Stomach smooth muscle (tissue), 2 donors: ENCODE data around the gene ALPK3.

Experiments
- H3K27ac ChIP-seq: one replicate; pipeline ENCODE4 v1.7.0; 2013; ENCODE audit warnings: mild to moderate bottlenecking, low read length, inconsistent platforms
- H3K27me3 ChIP-seq, 2 donors: one replicate each; pipeline ENCODE4 v1.7.0; 2013; ENCODE audit warnings: low read length in 2 of 2; ENCODE audit not compliant: insufficient read depth in 2 of 2, control insufficient read depth in 1 of 2
- H3K36me3 ChIP-seq, 2 donors: one replicate each; pipeline ENCODE4 v1.7.0; 2013; ENCODE audit warnings: low read length in 2 of 2; ENCODE audit not compliant: control insufficient read depth in 2 of 2, insufficient read depth in 2 of 2
- H3K4me1 ChIP-seq: one replicate; pipeline ENCODE4 v1.7.0; 2013; ENCODE audit warnings: low read length; ENCODE audit not compliant: control insufficient read depth, insufficient read depth
- H3K4me3 ChIP-seq, 2 donors: one replicate each; pipeline ENCODE4 v1.7.0; 2013; ENCODE audit warnings: low read length in 2 of 2
- H3K9ac ChIP-seq, 2 donors: one replicate each; pipeline ENCODE4 v1.7.0; 2013; ENCODE audit warnings: low read length in 2 of 2, mild to moderate bottlenecking in 1 of 2
- H3K9me3 ChIP-seq, 2 donors: one replicate each; pipeline ENCODE4 v1.7.0; 2013; ENCODE audit warnings: low read length in 2 of 2; ENCODE audit not compliant: control insufficient read depth in 2 of 2
- donor health status: healthy.
- donor health status: Pancreatic carcinoma.

ALPK3 gene

DNA sequence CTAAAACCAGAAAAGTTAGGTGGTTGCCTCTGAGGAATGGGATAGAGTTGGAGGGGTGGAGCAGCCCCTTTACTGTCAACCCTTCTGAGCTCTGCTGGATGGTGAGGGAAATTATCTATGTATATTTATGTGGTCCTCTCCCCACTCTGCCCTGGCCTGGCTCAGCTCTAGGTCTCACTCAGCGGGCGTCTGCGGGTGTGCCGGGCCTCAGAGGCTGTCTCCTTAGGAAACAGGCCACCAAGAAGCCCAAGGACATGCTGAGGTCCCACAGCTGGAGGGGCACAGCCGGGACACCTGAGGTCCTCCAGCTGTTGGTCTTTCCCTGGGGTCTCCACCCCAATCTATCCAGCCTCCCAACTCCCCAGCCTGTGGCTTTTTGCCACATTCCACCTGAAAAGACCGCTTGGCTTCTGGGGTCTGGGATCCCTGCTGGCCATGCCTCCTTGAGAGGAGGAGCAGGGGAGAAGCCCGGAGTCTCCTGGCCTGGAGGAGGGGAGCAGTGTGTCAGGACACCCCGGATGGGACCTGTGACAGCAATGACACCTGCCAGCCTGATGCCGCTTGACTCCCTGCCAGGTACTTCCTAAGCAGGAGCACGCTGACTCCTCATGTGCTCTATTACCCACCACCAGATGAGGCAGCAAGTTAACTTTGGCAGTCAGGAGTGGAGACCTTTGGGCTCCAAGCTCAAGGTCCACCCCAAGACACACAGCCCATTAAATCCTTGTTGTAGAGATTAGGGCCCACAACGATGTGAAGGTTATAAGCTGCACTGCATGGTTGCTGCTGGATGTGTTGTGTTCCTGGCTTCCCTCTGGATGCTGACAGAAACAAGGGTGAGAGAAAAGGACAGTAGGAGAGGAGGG is 67.0 kb downstream of the ALPK3 start, which contains the start of gene SLC28A1:
TSS of gene SLC28A1 (plus strand) at position 747 of the 866 bp plus-strand sequence. CDS start 3,099 bp downstream, outside the sequence.
- no peak within 1 kb of the TSS for H3K27ac ChIP-seq
- H3K9ac ChIP-seq, result no peak within 1 kb of the TSS
- peaks cover 0 to 6% of the 10 kb centered on the region in 2 donors for H3K27me3 ChIP-seq

DNA sequence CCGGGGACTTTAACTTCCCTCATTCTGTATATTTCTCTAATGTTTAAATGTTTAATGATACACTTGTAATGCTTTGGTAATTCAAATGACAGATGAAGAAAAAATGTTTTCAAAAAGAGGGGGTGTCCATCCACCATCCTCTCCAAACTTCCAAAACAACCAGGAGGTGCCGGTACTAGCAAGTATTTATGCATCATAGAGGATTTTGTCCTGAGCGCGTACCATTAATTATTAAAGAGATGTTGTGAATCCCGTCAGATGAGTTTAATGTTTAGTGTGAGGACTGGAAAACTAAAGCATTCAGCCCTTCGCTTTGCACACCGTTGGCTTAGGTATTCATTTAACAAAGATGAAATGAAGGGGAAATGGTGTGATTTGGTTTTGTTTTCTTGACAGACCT is 68.6 kb downstream of the ALPK3 start:
- no peaks in the 10 kb centered on the region for H3K9me3 ChIP-seq
- no peaks in the 10 kb centered on the region for H3K36me3 ChIP-seq
- H3K4me3 ChIP-seq, result no peak overlapping the region

More for the DNA sequence above, 67.0 kb downstream of the ALPK3 start, which contains the start of gene SLC28A1:
- no peaks in the 10 kb centered on the region for H3K36me3 ChIP-seq
- H3K4me3 ChIP-seq, result no peak within 1 kb of the TSS
- no peaks in the 10 kb centered on the region for H3K9me3 ChIP-seq
- no peaks in the 10 kb centered on the region for H3K4me1 ChIP-seq

GRCh38 chr15:84886211-84886983 is 69.2 kb downstream of the ALPK3 start:
- no peaks in the 10 kb centered on the region for H3K36me3 ChIP-seq
- no peak overlapping the region for H3K27ac ChIP-seq
- no peak overlapping the region for H3K9ac ChIP-seq
- H3K4me3 ChIP-seq, result no peak overlapping the region
- H3K27me3 ChIP-seq, result peaks cover 0 to 6% of the 10 kb centered on the region in 2 donors
- H3K4me1 ChIP-seq, result no peaks in the 10 kb centered on the region
- H3K9me3 ChIP-seq, result no peaks in the 10 kb centered on the region

More for the DNA sequence above, 68.6 kb downstream of the ALPK3 start:
- H3K9ac ChIP-seq, result no peak overlapping the region
- no peak overlapping the region for H3K27ac ChIP-seq
- peaks cover 0 to 6% of the 10 kb centered on the region in 2 donors for H3K27me3 ChIP-seq
- H3K4me1 ChIP-seq, result no peaks in the 10 kb centered on the region

DNA sequence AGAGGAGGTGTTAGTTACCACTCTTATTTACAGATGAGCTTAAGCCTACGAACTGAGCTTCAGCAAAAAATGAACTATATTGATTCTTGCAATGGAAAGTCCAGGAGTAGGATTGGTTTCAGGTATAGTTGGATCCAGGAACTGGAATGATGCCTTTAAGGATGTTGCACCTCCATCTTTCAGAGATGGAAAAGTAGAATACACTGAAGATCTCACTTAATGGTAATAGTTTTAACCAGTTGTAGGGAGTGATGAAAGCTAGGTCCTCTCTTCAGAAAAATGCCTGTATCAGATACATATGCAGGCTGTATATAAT is 69.8 kb downstream of the ALPK3 start:
- no peaks in the 10 kb centered on the region for H3K4me1 ChIP-seq
- no peak overlapping the region for H3K27ac ChIP-seq
- H3K4me3 ChIP-seq, result no peak overlapping the region
- H3K27me3 ChIP-seq, result peaks cover 0 to 6% of the 10 kb centered on the region in 2 donors
- no peaks in the 10 kb centered on the region for H3K9me3 ChIP-seq
- no peaks in the 10 kb centered on the region for H3K36me3 ChIP-seq
- no peak overlapping the region for H3K9ac ChIP-seq

- Histone ChIP-seq H3K27ac (no peak overlapping the region), H3K4me3 (no peak overlapping the region), H3K9me3 (no peaks in the 10 kb centered on the region), H3K27me3 (peaks cover 0 to 6% of the 10 kb centered on the region in 2 donors), H3K9ac (no peak overlapping the region), H3K36me3 (no peaks in the 10 kb centered on the region), H3K4me1 (no peaks in the 10 kb centered on the region)
Observed at GRCh38 chr15:84887938-84888337, 70.8 kb downstream of the ALPK3 start.

- Histone ChIP-seq H3K36me3 (no peaks in the 10 kb centered on the region), H3K4me1 (no peaks in the 10 kb centered on the region), H3K27ac (no peak overlapping the region), H3K9ac (no peak overlapping the region), H3K9me3 (no peaks in the 10 kb centered on the region), H3K4me3 (no peak overlapping the region), H3K27me3 (peaks cover 0 to 6% of the 10 kb centered on the region in 2 donors)
Observed at GRCh38 chr15:84888639-84889038, 71.5 kb downstream of the ALPK3 start.

DNA sequence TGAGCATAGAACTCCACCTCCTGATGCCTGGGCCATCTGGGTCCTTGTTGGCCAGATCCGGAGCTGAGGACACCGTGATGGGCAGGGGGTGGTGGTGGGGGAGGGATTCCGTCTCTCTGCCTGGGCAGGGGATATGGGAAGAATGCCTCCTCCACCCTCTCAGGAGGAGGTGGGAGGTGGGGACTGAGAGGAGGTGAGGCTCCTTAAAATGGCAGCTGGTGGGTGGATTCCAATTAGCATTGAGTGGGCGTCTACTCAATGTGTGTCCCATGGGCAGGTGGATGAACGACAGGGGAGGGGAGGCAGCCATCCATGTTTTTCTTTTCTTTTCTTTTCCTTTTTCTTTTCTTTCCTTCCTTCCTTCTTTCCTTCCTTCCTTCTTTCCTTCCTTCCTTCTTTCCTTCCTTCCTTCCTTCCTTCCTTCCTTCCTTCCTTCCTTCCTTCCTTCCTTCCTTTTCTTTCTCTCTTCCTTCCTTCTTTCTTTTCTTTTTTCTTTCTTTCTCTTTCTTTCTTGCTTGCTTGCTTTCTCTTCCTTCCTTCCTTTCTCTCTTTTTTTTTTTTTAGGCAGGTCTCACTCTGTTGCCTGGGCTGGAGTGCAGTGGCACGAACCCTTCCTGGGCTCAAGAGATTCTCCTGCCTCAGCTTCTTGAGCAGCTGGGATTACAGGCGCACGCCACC is 72.3 kb downstream of the ALPK3 start:
- H3K4me3 ChIP-seq, result no peak overlapping the region
- H3K4me1 ChIP-seq, result no peaks in the 10 kb centered on the region
- no peaks in the 10 kb centered on the region for H3K36me3 ChIP-seq
- H3K27me3 ChIP-seq, result peaks cover 0 to 6% of the 10 kb centered on the region in 2 donors
- no peaks in the 10 kb centered on the region for H3K9me3 ChIP-seq
- no peak overlapping the region for H3K27ac ChIP-seq
- H3K9ac ChIP-seq, result no peak overlapping the region

GRCh38 chr15:84889991-84890669 is 73.0 kb downstream of the ALPK3 start:
- Histone ChIP-seq H3K36me3 (no peaks in the 10 kb centered on the region), H3K27me3 (peaks cover 0 to 6% of the 10 kb centered on the region in 2 donors), H3K4me1 (no peaks in the 10 kb centered on the region), H3K9ac (no peak overlapping the region), H3K9me3 (no peaks in the 10 kb centered on the region), H3K4me3 (no peak overlapping the region), H3K27ac (no peak overlapping the region)

DNA sequence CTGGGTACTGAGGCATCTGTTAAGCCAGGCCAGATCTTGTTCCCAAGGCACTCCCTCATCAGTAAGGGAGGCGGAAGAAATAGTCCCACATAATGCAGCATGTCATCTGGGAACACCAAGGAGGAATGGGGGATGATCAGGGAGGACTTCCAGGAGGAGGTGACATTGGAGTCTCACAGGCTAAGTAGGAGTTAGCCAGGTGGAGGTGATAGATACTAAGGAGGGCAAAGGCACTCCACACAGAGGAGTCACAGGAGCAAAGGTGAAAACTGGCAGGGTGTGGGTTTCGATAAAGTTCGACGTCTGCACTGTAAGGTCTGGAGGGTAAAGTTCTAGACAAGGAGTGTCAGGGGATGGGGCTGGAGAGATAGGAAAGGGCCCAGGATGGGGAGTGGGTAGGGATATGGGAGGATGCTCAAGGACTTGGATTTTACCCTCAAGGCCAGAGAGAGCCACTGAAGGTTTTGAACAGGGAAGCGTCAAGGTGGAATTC is 73.6 kb downstream of the ALPK3 start:
- no peak overlapping the region for H3K4me3 ChIP-seq
- H3K9ac ChIP-seq, result no peak overlapping the region
- no peak overlapping the region for H3K27ac ChIP-seq
- H3K9me3 ChIP-seq, result no peaks in the 10 kb centered on the region
- H3K4me1 ChIP-seq, result no peaks in the 10 kb centered on the region
- H3K27me3 ChIP-seq, result peaks cover 0 to 6% of the 10 kb centered on the region in 2 donors
- no peaks in the 10 kb centered on the region for H3K36me3 ChIP-seq

- no peaks in the 10 kb centered on the region for H3K36me3 ChIP-seq
- H3K27me3 ChIP-seq, result peaks cover 0 to 6% of the 10 kb centered on the region in 2 donors
- H3K9me3 ChIP-seq, result no peaks in the 10 kb centered on the region
- H3K4me1 ChIP-seq, result no peaks in the 10 kb centered on the region
- H3K9ac ChIP-seq, result no peak overlapping the region
- no peak overlapping the region for H3K27ac ChIP-seq
- H3K4me3 ChIP-seq, result no peak overlapping the region
Observed at GRCh38 chr15:84891339-84891738, 74.2 kb downstream of the ALPK3 start.
